Myocyte (in vitro differentiated cells): ENCODE results near the gene TERF2IP. TPM values are rescaled to one million over a fixed set of nuclear protein-coding genes. Genes with fewer than 3 reads are reported as not detected.

Source experiments
- DNase-seq: peaks from one replicate; pipeline ENCODE4 v3.0.0-alpha.2; 2012; ENCODE audit warnings: low read depth
- total RNA-seq: library from RNA; depleted of rRNA; stranded (reverse); fragments of >200 nt; gene quantifications from 2 replicates; pipeline ENCODE4 v1.2.3, GENCODE V29; 2014

Gene TERF2IP
- total RNA-seq, 1 donor from 2014 or later: 106 TPM

DNA sequence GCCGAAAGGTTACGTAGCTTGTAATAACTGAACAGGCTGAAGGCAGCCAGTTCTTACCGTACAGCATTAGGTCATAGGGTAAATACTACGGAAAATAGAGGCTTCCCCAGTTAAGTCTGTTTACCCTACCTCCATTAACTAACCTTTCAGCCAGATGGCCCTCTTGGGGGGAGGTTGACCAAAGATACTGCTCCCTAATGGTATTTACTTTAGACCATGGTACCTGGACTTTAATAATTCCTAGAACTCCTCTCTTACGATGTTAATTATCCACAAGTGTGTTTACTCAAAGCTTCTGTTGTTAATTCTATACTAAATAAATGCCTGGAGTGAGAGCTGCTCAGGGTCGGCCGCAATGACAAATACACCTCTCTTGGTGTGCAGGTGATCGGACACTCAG lies 14.7 kb upstream of the TERF2IP start:
- DNase-seq: no peak

DNA sequence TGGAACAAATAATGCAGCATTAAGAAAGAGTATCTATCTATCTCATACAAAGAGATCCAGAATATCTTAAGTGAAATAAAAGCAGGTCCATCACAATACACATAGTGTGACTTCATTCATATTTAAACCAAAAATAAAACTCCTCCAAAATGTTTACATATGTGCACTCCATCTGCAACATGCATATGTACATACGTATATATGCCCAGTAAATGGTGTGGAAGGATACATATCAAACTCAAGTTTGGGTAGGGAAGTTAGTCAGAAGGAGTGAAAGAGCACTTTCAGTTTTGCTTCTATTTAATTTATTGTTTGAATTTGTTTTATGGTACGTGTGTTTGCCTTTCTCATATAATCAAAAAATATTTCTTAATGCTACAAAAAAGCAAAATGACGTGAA lies 12.5 kb upstream of the TERF2IP start:
- DNase-seq: no peak

- DNase-seq: no peak
Measured at GRCh38 chr16:75640598-75640997, 7.0 kb upstream of the TERF2IP start.

DNA sequence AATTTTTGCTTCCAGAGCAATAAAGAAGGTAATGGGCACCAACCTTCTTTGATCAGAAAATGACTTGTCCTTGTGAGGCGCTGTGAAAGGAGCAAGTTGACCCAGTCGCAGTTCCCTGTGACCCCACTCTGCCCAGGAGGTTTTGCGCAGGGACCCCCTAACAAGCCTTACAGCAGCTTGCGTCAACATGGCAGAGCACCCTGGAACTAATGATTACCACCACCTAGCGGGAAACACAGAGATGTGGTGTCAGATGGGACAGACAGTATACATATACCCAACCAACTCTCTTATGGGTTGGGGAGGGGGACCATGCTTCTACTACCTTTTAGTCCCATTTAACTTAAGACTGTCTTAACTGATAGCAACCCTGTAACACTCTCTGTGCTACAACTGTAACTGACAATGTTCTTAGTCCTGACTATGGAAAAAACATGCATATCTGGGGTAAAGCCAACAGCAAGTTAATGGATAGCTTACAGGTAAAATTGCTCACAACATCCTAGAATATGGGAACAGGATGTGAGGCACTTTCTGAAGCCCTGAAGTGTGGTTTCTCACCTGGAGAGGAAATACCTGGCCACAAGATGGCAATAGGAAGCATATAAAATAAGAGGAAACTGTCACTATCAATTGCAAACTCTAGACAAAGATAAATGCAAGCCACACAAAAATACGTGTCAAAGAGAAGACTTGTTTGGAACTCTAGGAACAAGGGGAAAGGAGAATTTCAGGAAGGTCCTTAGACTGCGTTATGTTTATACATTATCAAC lies 3.1 kb upstream of the TERF2IP start:
- DNase-seq: no peak

GRCh38 chr16:75647112-75647491 lies 471 bp upstream of the TERF2IP start:
- no peak for DNase-seq

DNA sequence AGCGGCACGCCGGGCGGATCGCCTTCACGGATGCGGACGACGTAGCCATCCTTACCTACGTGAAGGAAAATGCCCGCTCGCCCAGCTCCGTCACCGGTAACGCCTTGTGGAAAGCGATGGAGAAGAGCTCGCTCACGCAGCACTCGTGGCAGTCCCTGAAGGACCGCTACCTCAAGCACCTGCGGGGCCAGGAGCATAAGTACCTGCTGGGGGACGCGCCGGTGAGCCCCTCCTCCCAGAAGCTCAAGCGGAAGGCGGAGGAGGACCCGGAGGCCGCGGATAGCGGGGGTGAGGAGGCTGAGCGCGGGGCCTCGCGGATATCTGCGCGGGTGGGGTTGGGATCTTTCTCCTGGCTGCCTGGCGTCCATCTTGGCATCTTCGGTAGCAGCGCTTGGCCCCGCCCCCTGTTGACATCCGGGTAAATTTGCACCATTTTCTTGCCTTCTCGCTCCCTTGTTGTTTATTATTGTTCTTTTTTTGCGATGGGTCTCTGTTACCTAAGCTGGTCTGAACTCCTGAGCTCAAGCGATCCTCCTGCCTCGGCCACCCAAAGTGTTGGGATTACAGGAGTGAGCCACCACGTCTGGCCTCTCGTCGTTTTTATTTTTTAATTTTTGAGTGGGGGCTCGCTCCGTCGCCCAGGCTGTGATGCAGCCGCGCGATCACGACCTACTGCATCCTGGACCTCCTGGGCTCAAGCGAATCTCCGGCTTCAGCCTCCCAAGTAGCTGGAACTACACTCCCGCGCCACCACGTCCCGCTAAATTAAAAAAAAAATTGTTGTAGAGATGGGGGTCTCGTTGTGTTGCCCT lies 898 bp downstream of the TERF2IP start:
- DNase-seq: peak; percentile 84

GRCh38 chr16:75653922-75654321 lies 6.3 kb downstream of the TERF2IP start:
- peak; percentile 17 for DNase-seq

DNA sequence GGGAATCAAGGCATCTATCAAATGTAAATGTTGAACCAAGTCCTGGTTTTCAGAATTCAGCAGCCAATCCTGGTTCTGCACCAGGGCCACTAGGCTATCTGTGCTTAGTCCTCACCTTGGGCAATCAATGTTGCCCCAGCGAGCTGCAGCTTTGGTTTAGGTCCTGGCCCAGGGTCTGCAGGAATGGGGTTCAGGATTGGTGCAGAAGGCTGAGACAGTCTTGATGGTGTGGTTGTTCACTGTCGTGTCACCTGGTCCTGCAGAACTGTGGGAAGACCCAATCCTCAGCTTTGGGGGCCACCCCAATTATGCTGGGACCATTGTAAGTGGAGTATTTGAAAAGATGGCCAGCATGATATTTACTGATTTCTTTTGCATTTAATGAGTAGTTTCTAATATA lies 10.6 kb downstream of the TERF2IP start:
- no peak for DNase-seq

DNA sequence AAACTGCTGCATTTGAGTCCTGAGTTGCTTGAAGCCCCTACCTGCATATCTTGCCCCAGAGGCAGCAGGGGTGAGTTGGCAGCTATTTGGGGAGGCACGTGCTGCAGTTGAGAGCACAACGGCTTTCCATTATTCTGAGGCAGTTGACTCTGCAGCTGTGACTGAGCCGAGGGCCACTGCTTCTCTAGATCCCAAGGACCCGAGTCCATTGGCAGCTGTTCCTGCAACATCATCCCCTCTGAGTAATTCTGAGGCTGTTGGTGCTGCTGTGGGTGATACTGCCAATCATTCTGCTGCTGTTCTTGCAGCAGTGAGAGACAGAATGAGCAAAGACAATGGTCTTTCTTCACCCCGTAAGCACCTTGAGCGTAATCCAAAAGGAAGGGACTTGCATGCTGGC lies 12.7 kb downstream of the TERF2IP start:
- peak; percentile 77 for DNase-seq

DNA sequence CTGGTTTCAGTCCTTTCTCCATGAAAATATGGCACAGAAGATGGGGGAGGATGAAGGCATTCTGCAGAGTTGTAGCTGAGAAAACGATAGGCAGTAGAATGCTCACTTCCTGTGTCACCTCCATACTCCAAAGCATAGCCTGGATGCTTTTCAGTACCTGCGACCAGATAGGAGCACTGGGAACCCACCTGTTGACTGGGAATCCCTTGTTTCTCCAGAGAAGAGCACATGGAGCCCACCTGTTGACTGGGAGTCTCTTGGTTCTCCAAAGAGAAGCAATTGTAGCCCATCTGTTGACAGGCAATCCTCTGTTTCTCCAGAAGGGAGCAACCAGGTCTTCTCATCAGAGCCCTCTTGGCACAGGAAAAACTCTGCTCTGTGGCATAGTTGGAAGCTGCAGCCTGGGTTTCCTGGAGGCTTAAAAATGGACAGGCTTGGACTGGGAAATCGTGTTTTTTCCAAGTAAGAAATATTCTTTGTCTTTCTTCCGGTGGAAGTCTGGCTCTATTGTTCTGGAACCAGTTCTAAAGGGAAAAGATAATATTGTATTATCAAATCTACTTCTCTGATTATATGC lies 13.2 kb downstream of the TERF2IP start:
- no peak for DNase-seq

- no peak for DNase-seq
Measured at GRCh38 chr16:75667503-75667902, 19.9 kb downstream of the TERF2IP start.

GRCh38 chr16:75676909-75677308 lies 29.3 kb downstream of the TERF2IP start, which contains the start of gene CPHXL2:
Gene CPHXL2, minus strand, starts transcription at chr16:75677009. Its CDS starts 10 bp downstream, at chr16:75676999.
- no peak for DNase-seq

- DNase-seq: no peak
Measured at GRCh38 chr16:75679366-75679765, 31.8 kb downstream of the TERF2IP start.

DNA sequence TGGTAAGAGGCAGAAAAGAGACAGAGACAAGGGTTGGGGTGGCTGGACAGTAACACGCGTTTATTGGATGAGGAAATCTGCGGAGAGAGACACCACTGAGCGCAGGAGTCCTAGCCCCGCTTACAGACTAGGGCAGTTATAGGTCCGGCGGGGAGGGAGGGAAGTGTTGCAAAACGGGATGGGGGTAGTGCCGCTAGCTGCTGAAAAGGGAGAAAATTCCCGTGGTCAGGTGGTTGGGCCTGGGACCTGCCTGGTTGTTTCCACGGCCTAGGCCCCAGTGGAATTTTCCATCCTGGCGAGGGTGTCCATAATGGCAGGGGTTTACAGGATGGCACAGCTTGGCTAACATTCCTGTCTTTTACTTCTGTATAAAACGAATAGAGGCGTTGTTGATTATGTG lies 34.7 kb downstream of the TERF2IP start:
- DNase-seq: no peak

DNA sequence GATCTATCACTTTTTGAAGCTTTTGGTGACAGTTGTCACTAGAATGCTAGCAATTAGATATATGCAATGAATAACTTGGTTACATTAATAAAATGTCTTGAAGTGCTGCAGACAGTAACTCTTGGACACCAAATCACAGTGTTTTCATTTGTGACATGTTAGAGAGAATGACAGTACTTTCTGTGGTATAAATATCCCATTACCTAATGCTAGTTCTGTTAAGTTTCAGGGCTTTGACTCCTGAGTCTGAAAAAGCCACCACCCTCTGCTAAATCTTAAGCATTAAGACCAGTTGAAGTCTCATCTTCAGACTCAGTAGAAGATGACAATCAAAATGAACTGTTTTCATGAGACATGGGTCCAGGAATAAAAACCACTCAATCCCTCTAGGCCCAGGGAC lies 39.8 kb downstream of the TERF2IP start:
- DNase-seq: peak; percentile 7

GRCh38 chr16:75695708-75696107 lies 48.1 kb downstream of the TERF2IP start:
- peak; percentile 6 for DNase-seq

DNA sequence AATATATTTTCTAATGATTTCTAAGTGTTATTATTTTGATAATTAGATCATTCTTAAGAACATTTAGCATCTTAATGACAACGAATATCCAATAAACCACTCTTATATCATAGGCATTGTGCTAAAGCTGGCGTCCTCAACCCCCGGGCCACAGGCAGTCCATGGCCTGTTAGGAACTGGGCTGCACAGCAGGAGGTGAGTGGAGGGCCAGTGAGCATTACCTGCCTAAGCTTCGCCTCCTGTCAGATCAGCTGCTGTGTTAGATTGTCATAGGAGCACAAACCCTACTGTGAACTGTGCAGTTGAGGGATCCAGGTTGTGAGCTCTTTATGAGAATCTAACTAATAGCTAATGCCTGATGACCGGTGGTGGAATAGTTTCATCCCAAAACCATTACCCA lies 50.0 kb downstream of the TERF2IP start:
- no peak for DNase-seq

GRCh38 chr16:75701361-75701760 lies 53.8 kb downstream of the TERF2IP start, which contains the start of gene DUXB:
Gene DUXB, minus strand, starts transcription at chr16:75701461. Its CDS starts 43 bp downstream, at chr16:75701418.
- no peak for DNase-seq

DNA sequence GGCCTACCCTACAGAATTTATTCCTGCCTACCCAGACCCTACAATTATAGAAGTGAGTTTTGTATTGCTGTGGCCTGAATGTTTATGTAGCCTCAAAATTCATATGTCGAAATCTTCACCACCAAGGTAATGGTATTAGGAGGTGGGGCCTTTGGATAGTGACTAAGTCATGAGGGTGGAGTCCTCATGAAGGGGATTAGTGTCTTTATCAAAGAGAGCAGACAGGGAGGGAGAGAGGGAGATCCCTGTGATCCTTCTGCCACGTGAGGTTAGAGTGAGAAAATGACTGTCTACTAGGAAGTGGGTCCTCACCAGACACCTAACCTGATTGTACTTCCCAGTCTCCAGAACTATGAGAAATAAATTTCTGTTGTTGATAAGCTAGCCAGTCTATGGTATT lies 54.7 kb downstream of the TERF2IP start:
- DNase-seq: no peak

DNA sequence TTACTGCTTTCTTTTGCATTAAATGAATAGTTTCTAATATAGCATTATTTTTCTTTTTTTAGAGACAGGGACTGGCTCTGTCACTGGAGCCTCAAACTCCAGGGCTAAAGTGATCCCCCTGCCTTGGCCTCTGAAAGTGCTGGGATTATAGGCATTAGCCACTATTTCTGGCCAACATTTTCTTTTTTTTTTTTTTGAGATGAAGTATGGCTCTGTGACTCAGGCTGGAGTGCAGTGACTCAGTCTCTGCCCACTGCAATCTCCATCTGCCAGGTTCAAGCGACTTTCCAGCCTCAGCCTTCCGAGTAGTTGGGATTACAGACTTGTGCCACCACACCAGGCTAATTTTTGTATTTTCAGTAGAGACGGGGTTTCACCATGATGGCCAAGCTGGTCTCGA lies 55.7 kb downstream of the TERF2IP start:
- DNase-seq: peak; percentile 24
